Right lobe of liver (tissue), 6 donors: Measurements from ENCODE around the gene OAS3. TPM values are rescaled to one million over a fixed set of nuclear protein-coding genes. Genes with fewer than 3 reads are reported as not detected.

Source experiments
- ATAC-seq, 4 donors: fragments of 200-7000 bp; cut with Tn5 transposase; one replicate each; pipeline ENCODE4 v1.9.1; 2020; ENCODE audit warnings: mild to moderate bottlenecking in 4 of 4, moderate library complexity in 4 of 4
- DNase-seq, 3 donors: peaks; one replicate each; pipeline ENCODE4 v3.0.0-alpha.2; 2020
- H3K27ac ChIP-seq, 3 donors: fragments of 200-600 bp; one replicate each; pipeline ENCODE4 v1.8.0; 2022
- H3K27me3 ChIP-seq, 2 donors: fragments of 200-600 bp; one replicate each; pipeline ENCODE4 v1.8.0; 2022
- H3K36me3 ChIP-seq, 4 donors: fragments of 200-600 bp; sonication (generic) in 1 of 4; one replicate each; pipeline versions ENCODE4 v1.5.1 to v1.8.0; 2017 to 2022; ENCODE audit warnings: control low read depth in 1 of 4
- H3K4me1 ChIP-seq, 4 donors: fragments of 200-600 bp; sonication (generic) in 1 of 4; one replicate each; pipeline versions ENCODE4 v1.5.1 to v1.8.0; 2017 to 2022; ENCODE audit warnings: control low read depth in 1 of 4
- H3K4me3 ChIP-seq, 3 donors: fragments of 200-600 bp; one replicate each; pipeline ENCODE4 v1.8.0; 2022
- H3K9me3 ChIP-seq, 4 donors: fragments of 200-600 bp; sonication (generic) in 1 of 4; one replicate each; pipeline versions ENCODE4 v1.5.1 to v1.8.0; 2017 to 2022; ENCODE audit warnings: control low read depth in 1 of 4
- CTCF ChIP-seq, 4 donors: fragments of 200-600 bp in 3 of 4; fragments of 450-650 bp in 1 of 4; IDR thresholded peaks; one replicate each; pipeline versions ENCODE4 v1.5.1 to v1.8.0; 2016 to 2022; ENCODE audit warnings: antibody characterized with exemption in 4 of 4, mild to moderate bottlenecking in 2 of 4
- POLR2A ChIP-seq: fragments of 450-650 bp; IDR thresholded peaks from one replicate; pipeline ENCODE4 v1.6.1; 2017; ENCODE audit warnings: antibody characterized with exemption, mild to moderate bottlenecking
- WGBS: methylation state at CpG from one replicate; pipeline ENCODE4 v1.1.6; 2018; ENCODE audit warnings: low coverage, low lambda C conversion rate; ENCODE audit not compliant: insufficient coverage; ENCODE audit errors: missing lambda C conversion rate; 5-methylcytosine and 5-hydroxymethylcytosine counted together
- intact Hi-C, 2 donors: fragments of 100-400 bp; cut with DNase I; formaldehyde crosslinking; loops; one replicate each; pipeline versions ENCODE4 v1.11.2 to v1.14.1; 2022
- total RNA-seq, 6 experiments: library from RNA; depleted of rRNA in 2 of 6; stranded (reverse); fragments of >200 nt in 2 of 6; fragmentation: NEBNext Ultra II Directional in 3 of 6; extraction: Animal tissue kit (Norgen Biotek cat#: 25700) in 3 of 6; gene quantifications; one replicate each; pipeline versions ENCODE4 v1.1.0 to v1.2.4, GENCODE V29; 2016 to 2023
- donor health status: DM: no; HTN: yes; CAD: no.
- donor health status: DM: no; HTN: no; CAD: no.
- donor health status: DM: no; HTN: no; CAD: no.
- donor health status: DM: no; HTN: yes; CAD: no.
- donor health status: DM: no; HTN: yes; CAD: no.

OAS3 gene
- total RNA-seq, 6 experiments from 2014 or later, result 4.4 to 10.2 (median 7.2) TPM

GRCh38 chr12:112933129-112933505 is 5.2 kb upstream of the OAS3 start:
- DNase-seq (no peak), ATAC-seq (no peak)
- Histone ChIP-seq H3K36me3 (no peaks in the 10 kb centered on the region), H3K4me1 (no peaks in the 10 kb centered on the region), H3K4me3 (no peak overlapping the region), H3K9me3 (no peaks in the 10 kb centered on the region), H3K27me3 (no peaks in the 10 kb centered on the region), H3K27ac (no peak overlapping the region)
- intact Hi-C loops, result no loop called here
- 67% methylated on average over 2 of the region's 2 CpGs for WGBS
- TF ChIP-seq CTCF (IDR thresholded peaks at IDR 0.05), result no peak
- no peak for TF ChIP-seq POLR2A

GRCh38 chr12:112936264-112936663 is 2.0 kb upstream of the OAS3 start:
- intact Hi-C loops, result no loop called here
- Histone ChIP-seq H3K27me3 (no peaks in the 10 kb centered on the region), H3K9me3 (no peaks in the 10 kb centered on the region), H3K36me3 (no peaks in the 10 kb centered on the region), H3K4me3 (no peak overlapping the region), H3K4me1 (peaks cover 0 to 12% (median 3%) of the 10 kb centered on the region in 4 donors), H3K27ac (no peak overlapping the region)
- DNase-seq (no peak), ATAC-seq (no peak)
- WGBS, result no CpG with 5 or more reads among the region's 1 CpG
- TF ChIP-seq POLR2A, result no peak
- TF ChIP-seq CTCF (IDR thresholded peaks at IDR 0.05), result no peak

- ATAC-seq (no peak), DNase-seq (no peak)
- WGBS, result 31% methylated on average over 2 of the region's 2 CpGs
- Histone ChIP-seq H3K4me3 (no peak overlapping the region), H3K36me3 (no peaks in the 10 kb centered on the region), H3K9me3 (no peaks in the 10 kb centered on the region), H3K27ac (no peak overlapping the region), H3K27me3 (no peaks in the 10 kb centered on the region), H3K4me1 (peaks cover 0 to 12% (median 3%) of the 10 kb centered on the region in 4 donors)
- intact Hi-C loops, result no loop called here
- no peak for TF ChIP-seq POLR2A
- no peak for TF ChIP-seq CTCF (IDR thresholded peaks at IDR 0.05)
These were observed 1.3 kb upstream of the OAS3 start for GRCh38 chr12:112936927-112937326.

- intact Hi-C loops, result no loop called here
- DNase-seq, result no peak
- TF ChIP-seq CTCF (IDR thresholded peaks at IDR 0.05) (no peak), POLR2A (no peak)
- Histone ChIP-seq H3K4me3 (peak overlapping the region; percentile 74 to 94 (median 87)), H3K9me3 (no peaks in the 10 kb centered on the region), H3K36me3 (no peaks in the 10 kb centered on the region), H3K27ac (peak overlapping the region; percentile 60 to 70 (median 65)), H3K27me3 (no peaks in the 10 kb centered on the region), H3K4me1 (peaks cover 0 to 12% (median 3%) of the 10 kb centered on the region in 4 donors)
- no peak for ATAC-seq
- WGBS, result 11% methylated on average over 11 of the region's 11 CpGs
These were observed 477 bp downstream of the OAS3 start for GRCh38 chr12:112938751-112939150.
